Thyroid gland (tissue), 4 donors: ENCODE data around the gene PDZD8.

Experiments used
- CTCF ChIP-seq, 6 experiments: fragments of 200-600 bp in 3 of 6; fragments of 450-650 bp in 3 of 6; sonication (generic) in 3 of 6; IDR thresholded peaks; one replicate each; pipeline ENCODE4 v1.5.1; 2016 to 2019; ENCODE audit warnings: antibody characterized with exemption in 6 of 6, mild to moderate bottlenecking in 2 of 6, inconsistent platforms in 1 of 6, moderate library complexity in 1 of 6
- POLR2A ChIP-seq, 2 donors: fragments of 450-650 bp; IDR thresholded peaks; one replicate each; pipeline ENCODE4 v1.6.1; 2017; ENCODE audit warnings: antibody characterized with exemption in 2 of 2, mild to moderate bottlenecking in 2 of 2, moderate library complexity in 1 of 2

- TF ChIP-seq CTCF (IDR thresholded peaks at IDR 0.05) (no peak), POLR2A (IDR thresholded peaks at IDR 0.05) (no peak)
These were observed 90.3 kb downstream of the PDZD8 start for GRCh38 chr10:117284716-117285494.
